Bronchial epithelial cell (primary cell): ENCODE data around the gene HMCES. TPM values are rescaled to one million over a fixed set of nuclear protein-coding genes. Genes with fewer than 3 reads are reported as not detected.

Experiments
- DNase-seq: peaks from one replicate; pipeline ENCODE4 v3.0.0-alpha.2; 2010; ENCODE audit warnings: low read depth
- FAIRE-seq: peaks from 2 replicates; lab custom pipeline; 2011; peaks lifted over from hg19 to GRCh38; lab: Jason Lieb, UNC
- H3K27me3 ChIP-seq: 2 replicates; pipeline ENCODE4 v1.5.1; 2011; ENCODE audit warnings: low read length; ENCODE audit not compliant: control insufficient read depth, insufficient read depth
- H3K36me3 ChIP-seq: 2 replicates; pipeline ENCODE4 v1.5.1; 2011; ENCODE audit warnings: low read length; ENCODE audit not compliant: control insufficient read depth, insufficient read depth
- H3K4me3 ChIP-seq: 2 replicates; pipeline ENCODE4 v1.5.1; 2011; ENCODE audit warnings: mild to moderate bottlenecking, low read depth, low read length, control low read depth
- CTCF ChIP-seq: IDR thresholded peaks from 2 replicates; pipeline ENCODE4 v1.5.1; 2011; ENCODE audit warnings: mild to moderate bottlenecking, moderate library complexity, low read length, control low read depth, inconsistent platforms; ENCODE audit not compliant: insufficient read depth, severe bottlenecking
- total RNA-seq: library from RNA; depleted of rRNA; stranded (reverse); fragments of >200 nt; gene quantifications from 2 replicates; pipeline ENCODE4 v1.2.1, GENCODE V29; 2014

Gene HMCES
- total RNA-seq, 1 donor from 2014 or later: 30.5 TPM

GRCh38 chr3:129271674-129272073, 7.0 kb upstream of the HMCES start:
- Histone ChIP-seq H3K4me3 (no peak overlapping the region), H3K36me3 (peaks cover 49% of the 10 kb centered on the region), H3K27me3 (no peaks in the 10 kb centered on the region)
- no peak for TF ChIP-seq CTCF
- FAIRE-seq: no peak
- no peak for DNase-seq

GRCh38 chr3:129276385-129276784, 2.3 kb upstream of the HMCES start:
- Histone ChIP-seq H3K27me3 (no peaks in the 10 kb centered on the region), H3K36me3 (peaks cover 24% of the 10 kb centered on the region), H3K4me3 (no peak overlapping the region)
- no peak for TF ChIP-seq CTCF
- no peak for DNase-seq
- FAIRE-seq: no peak

- no peak for FAIRE-seq
Observed at GRCh38 chr3:129277829-129278271, 820 bp upstream of the HMCES start.

GRCh38 chr3:129278966-129279906, 566 bp downstream of the HMCES start:
- no peaks in the 10 kb centered on the region for H3K27me3 ChIP-seq
- DNase-seq (peak; percentile 72), FAIRE-seq (no peak)
- TF ChIP-seq CTCF: no peak
- peaks cover 8% of the 10 kb centered on the region for H3K36me3 ChIP-seq
- H3K4me3 ChIP-seq: peak overlapping the region; percentile 91

More at GRCh38 chr3:129277829-129278271, 820 bp upstream of the HMCES start:
- H3K36me3 ChIP-seq: peaks cover 12% of the 10 kb centered on the region
- no peaks in the 10 kb centered on the region for H3K27me3 ChIP-seq
- TF ChIP-seq CTCF: no peak
- no peak overlapping the region for H3K4me3 ChIP-seq
- DNase-seq: no peak

GRCh38 chr3:129280183-129280582, 1.5 kb downstream of the HMCES start:
- no peaks in the 10 kb centered on the region for H3K27me3 ChIP-seq
- H3K4me3 ChIP-seq: no peak overlapping the region
- no peak for TF ChIP-seq CTCF
- peaks cover 3% of the 10 kb centered on the region for H3K36me3 ChIP-seq
- DNase-seq (no peak), FAIRE-seq (no peak)
